Right atrium auricular region (tissue), 2 donors: ENCODE results near the gene KCNK3. TPM values are rescaled to one million over a fixed set of nuclear protein-coding genes. Genes with fewer than 3 reads are reported as not detected.

Experiments
- DNase-seq: peaks from one replicate; pipeline ENCODE4 v3.0.0-alpha.2; 2019; ENCODE audit warnings: low spot score
- H3K27ac ChIP-seq, 2 donors: fragments of 200-600 bp; sonication (generic); 1 replicate in 1 of 2; 2 replicates in 1 of 2; pipeline ENCODE4 v1.5.1; 2016 to 2019
- H3K27me3 ChIP-seq, 2 donors: fragments of 200-600 bp; sonication (generic); one replicate each; pipeline versions ENCODE4 v1.5.1 to v1.6.0; 2017 to 2019
- H3K36me3 ChIP-seq: fragments of 200-600 bp; sonication (generic); one replicate; pipeline ENCODE4 v1.5.1; 2016
- H3K4me1 ChIP-seq, 2 donors: fragments of 200-600 bp; sonication (generic); one replicate each; pipeline versions ENCODE4 v1.5.1 to v1.6.0; 2017 to 2019
- H3K4me3 ChIP-seq, 2 donors: fragments of 200-600 bp; sonication (generic); 1 replicate in 1 of 2; 2 replicates in 1 of 2; pipeline ENCODE4 v1.5.1; 2017 to 2019; ENCODE audit warnings: mild to moderate bottlenecking in 1 of 2, moderate library complexity in 1 of 2
- H3K9me3 ChIP-seq, 2 donors: fragments of 200-600 bp; sonication (generic); one replicate each; pipeline ENCODE4 v1.5.1; 2019
- total RNA-seq, 2 donors: library from RNA; depleted of rRNA; stranded (reverse); fragments of >200 nt; gene quantifications; one replicate each; pipeline ENCODE4 v1.1.0, GENCODE V29; 2016
- TF ChIP-seq, protein P1 (sequence below), 2 donors: fragments of 200-600 bp; sonication (generic); IDR thresholded peaks; one replicate each; pipeline ENCODE4 v1.5.1; 2019; ENCODE audit warnings: antibody characterized with exemption in 2 of 2

Gene KCNK3
- total RNA-seq, 2 donors from 2014 or later = 47.5 to 50.0 TPM

DNA sequence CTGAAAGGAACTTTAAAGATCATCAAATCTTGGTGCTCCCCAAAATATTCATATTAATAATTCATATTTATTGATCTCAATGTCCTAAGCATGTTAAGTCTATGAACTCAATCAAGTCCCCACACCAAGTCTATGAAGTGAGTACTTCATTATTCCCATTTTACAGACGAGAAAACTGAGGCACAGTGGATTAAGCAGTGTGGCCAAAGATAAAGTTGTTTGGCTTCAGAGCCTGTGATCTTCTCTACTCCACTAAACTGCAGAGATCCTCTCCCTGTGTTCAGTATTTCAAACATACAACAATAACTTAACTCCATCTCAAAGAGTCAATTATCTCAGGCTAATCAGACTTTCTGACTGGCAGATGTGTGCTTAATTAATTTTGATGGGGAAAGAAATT is 29.8 kb downstream of the KCNK3 start:
- no peak overlapping the region for H3K4me3 ChIP-seq
- H3K27me3 ChIP-seq = no peaks in the 10 kb centered on the region
- H3K27ac ChIP-seq = peak overlapping the region; percentile 85 to 90
- no peaks in the 10 kb centered on the region for H3K9me3 ChIP-seq
- TF ChIP-seq, protein P1, sequence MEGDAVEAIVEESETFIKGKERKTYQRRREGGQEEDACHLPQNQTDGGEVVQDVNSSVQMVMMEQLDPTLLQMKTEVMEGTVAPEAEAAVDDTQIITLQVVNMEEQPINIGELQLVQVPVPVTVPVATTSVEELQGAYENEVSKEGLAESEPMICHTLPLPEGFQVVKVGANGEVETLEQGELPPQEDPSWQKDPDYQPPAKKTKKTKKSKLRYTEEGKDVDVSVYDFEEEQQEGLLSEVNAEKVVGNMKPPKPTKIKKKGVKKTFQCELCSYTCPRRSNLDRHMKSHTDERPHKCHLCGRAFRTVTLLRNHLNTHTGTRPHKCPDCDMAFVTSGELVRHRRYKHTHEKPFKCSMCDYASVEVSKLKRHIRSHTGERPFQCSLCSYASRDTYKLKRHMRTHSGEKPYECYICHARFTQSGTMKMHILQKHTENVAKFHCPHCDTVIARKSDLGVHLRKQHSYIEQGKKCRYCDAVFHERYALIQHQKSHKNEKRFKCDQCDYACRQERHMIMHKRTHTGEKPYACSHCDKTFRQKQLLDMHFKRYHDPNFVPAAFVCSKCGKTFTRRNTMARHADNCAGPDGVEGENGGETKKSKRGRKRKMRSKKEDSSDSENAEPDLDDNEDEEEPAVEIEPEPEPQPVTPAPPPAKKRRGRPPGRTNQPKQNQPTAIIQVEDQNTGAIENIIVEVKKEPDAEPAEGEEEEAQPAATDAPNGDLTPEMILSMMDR (IDR thresholded peaks at IDR 0.05) = no peak
- no peaks in the 10 kb centered on the region for H3K36me3 ChIP-seq
- H3K4me1 ChIP-seq = peaks cover 0 to 67% of the 10 kb centered on the region in 2 donors
- no peak for DNase-seq

DNA sequence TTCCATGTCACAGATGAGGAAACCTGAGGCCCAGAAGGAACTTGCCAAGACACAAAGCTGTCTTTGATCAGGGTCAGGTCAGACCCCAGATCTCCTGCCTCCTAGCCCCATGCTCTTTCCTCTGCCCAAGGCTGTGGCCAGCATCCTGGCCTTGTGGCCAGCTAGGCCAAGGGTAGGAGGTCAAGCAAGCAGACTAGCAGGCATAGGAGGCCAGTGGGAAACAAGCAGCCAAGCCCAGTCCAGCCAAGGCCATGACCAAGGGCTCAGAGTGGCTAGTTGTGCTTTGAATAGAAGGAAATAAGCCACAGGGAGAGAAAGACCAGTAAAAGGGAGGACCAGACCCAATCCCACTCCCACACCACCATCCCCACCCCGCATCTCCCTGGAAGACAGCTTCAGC is 30.4 kb downstream of the KCNK3 start:
- H3K36me3 ChIP-seq = no peaks in the 10 kb centered on the region
- H3K4me1 ChIP-seq = peaks cover 0 to 64% of the 10 kb centered on the region in 2 donors
- no peaks in the 10 kb centered on the region for H3K9me3 ChIP-seq
- DNase-seq = no peak
- H3K27ac ChIP-seq = peak overlapping the region; percentile 81 to 90
- H3K4me3 ChIP-seq = no peak overlapping the region
- TF ChIP-seq, protein P1 (IDR thresholded peaks at IDR 0.05) = no peak
- no peaks in the 10 kb centered on the region for H3K27me3 ChIP-seq

DNA sequence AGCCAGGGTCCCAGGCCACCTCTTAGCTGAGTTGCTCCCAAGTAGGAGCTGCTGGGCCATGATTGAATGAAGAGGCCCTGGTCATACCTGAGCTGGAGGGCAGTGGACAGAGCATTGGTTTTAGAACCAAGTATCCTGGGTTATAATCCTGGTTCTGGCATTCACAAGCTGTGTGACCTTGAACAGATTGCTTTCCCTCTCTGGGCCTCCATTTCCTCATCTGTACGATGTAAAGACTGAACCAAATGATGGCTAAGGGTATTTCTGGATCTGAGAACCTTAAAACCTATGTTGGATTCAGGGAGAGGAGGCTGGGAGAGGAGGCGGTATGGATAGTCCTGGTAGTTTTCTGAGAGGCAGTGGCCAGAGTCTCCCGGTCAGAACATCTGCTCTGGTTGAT is 31.0 kb downstream of the KCNK3 start:
- TF ChIP-seq, protein P1 (IDR thresholded peaks at IDR 0.05) = no peak
- no peak overlapping the region for H3K4me3 ChIP-seq
- H3K36me3 ChIP-seq = no peaks in the 10 kb centered on the region
- H3K9me3 ChIP-seq = no peaks in the 10 kb centered on the region
- no peaks in the 10 kb centered on the region for H3K27me3 ChIP-seq
- DNase-seq = no peak
- peaks cover 0 to 70% of the 10 kb centered on the region in 2 donors for H3K4me1 ChIP-seq
- H3K27ac ChIP-seq = peak overlapping the region; percentile 81 to 90

DNA sequence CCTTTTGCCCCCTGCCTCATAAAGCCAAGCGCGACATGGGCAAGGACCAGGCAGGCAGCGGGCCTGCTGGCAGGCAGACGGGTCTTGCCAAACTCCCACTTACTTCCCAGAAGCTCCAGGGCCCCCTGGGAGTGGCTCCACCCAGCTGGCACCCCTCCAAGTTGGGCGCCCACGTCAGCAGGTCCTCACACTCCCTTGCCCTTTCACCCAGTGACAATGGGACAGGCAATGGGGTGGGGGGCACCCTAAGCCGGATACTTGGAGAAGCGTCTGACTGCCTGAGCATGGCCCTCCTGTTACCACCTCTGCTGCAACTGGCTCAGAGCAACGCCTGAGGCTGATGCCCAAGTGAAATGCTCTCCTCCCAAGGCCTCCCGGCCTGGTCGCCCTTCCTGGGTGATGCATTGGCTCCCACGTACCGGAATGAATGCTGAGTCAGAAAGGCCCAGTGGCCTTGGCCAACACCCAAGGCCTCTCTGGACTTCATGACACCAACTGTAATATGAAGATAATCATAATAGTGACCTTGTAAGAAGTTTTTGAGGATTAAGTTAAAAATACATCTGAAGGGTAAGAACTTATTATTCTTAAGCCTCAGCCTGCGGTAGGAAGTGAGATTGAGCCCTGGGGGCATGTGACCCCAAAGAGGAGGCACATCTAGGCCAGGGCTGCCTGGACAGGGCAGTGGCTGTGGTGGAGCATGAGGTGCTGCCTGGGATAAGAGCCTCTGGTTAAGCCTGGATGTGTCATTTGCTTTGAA is 31.6 kb downstream of the KCNK3 start:
- H3K4me1 ChIP-seq = peaks cover 0 to 65% of the 10 kb centered on the region in 2 donors

DNA sequence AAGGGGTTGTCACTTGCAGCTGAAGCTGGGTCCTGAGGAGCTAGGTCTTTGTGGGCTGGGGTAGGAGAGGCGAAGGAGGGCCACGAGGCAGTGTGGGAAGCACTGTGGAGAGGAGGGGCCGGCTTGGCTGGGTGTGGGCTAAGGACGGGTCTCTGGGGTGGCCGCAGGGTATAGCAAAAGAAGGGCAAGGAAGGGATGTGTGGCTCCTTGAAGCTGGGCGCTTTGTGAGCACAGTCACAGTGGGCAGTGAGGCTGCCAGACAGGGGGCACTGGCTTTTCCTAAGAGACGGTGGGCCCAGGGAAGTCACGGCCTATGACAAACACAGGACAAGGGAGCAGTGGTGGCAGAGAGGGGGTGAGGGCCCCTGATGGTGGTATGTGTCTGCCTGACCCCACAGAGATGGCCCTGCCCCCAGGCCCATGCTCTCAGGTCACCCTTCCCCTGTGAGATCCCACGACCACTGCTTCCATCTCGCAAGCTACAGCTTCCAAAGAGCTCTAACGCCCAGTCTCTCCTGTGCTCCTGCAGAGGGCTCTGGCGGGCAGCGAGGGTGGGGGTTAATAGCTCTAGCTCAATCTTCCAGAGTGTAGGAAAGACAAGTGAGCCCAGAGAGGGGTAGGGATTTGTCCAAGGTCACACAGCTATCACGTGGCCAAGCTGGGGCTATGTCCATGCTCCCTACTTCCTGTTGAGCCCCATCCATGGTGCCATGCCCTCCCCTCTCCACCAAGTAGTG is 32.4 kb downstream of the KCNK3 start:
- Histone ChIP-seq H3K27me3 (no peaks in the 10 kb centered on the region), H3K36me3 (peaks cover 5% of the 10 kb centered on the region)

More for the DNA sequence above, 31.6 kb downstream of the KCNK3 start:
- TF ChIP-seq, protein P1 (IDR thresholded peaks at IDR 0.05) = no peak
- H3K27me3 ChIP-seq = no peaks in the 10 kb centered on the region
- peak; percentile 87 for DNase-seq
- H3K27ac ChIP-seq = peak overlapping the region; percentile 81 to 90
- no peak overlapping the region for H3K4me3 ChIP-seq
- H3K9me3 ChIP-seq = no peaks in the 10 kb centered on the region
- H3K36me3 ChIP-seq = peaks cover under 1% of the 10 kb centered on the region

More for the DNA sequence above, 32.4 kb downstream of the KCNK3 start:
- Histone ChIP-seq H3K9me3 (no peaks in the 10 kb centered on the region), H3K4me1 (peaks cover 0 to 58% of the 10 kb centered on the region in 2 donors), H3K4me3 (no peak overlapping the region), H3K27ac (peak overlapping the region; percentile 81 to 90)
- TF ChIP-seq, protein P1 (IDR thresholded peaks at IDR 0.05) = no peak
- DNase-seq = no peak
